Middle frontal gyrus (tissue), 1 donor: ENCODE measurements around the gene STYXL2.

Source experiments
- DNase-seq: peaks from one replicate; pipeline ENCODE4 v3.0.0-alpha.2; 2015; ENCODE audit warnings: low spot score; ENCODE audit errors: extremely low spot score

STYXL2 gene

DNA sequence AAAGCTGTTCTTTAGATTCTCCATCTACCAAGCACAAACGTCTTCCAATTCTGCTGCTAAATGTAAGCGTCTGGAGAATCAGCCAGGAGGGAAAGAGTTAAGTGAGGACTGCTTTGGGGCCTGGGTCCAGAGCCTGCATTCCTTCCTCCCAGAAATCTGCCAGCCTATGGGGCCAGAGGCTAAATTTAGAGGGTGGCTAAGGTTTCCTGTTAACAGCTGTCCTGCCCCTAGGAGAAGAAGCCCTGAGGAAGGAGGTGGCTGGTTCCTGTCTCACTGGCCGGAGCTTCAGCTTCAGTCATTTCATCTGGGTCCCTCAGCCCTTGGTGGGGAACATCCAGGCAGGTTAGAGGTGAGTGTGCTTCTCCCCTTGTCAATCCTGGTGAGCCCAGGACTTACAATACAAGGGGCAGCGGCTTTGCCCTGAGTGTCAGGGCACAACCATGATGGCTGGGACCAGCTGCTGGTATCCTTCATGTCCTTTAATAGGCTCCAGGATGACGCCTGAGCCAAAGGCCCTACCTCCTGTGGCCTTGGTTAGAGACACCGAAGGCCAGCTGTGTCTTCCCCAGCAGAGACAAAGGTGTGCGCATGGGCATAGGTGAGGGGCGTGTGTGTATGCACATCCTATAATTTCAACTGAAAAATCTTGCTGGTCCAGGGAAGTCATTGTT is at the start of gene STYXL2:
Gene STYXL2, plus strand, starts transcription at position 230 of the 671 bp plus-strand sequence. CDS start 775 bp downstream, outside the sequence.
- no peak for DNase-seq

DNA sequence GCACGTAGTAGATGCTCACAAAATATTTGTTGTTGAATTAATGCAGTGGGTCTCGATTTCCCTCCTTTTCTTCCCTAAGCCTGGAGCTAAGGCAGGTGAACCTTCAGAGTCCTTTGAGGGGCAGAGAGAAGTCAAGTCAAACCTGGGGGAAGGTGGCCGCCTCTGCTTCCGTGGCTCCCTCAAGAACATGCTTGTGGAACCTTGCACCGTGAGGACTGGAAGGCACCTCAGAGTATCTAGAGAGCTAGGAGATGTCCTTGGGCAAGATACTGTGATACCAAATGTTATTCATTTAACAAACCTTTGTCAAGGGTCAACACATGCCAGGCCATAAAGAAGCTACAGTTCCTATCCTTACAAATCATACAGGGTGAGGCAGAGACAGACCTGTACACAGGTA is 42.0 kb upstream of the STYXL2 start:
- no peak for DNase-seq

DNA sequence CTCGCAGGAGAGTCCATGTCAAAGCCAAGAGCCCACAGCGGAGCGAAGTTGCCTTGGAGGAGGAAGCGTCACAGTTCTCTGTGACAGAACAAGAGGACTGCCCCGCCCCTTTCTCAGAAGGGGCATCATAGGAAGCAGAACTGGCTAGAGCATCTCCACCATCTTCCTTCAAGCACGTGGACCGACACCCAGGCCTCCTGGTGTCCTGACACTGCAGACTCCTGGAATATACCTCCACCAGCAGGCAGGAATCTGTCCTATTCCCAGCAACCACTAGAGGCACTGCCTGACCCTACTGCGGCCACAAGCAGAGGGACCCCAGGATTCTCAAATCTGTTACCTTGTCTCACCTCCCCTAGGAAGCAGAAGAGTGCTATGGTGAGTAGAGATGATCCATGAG is 41.5 kb upstream of the STYXL2 start:
- DNase-seq = no peak

DNA sequence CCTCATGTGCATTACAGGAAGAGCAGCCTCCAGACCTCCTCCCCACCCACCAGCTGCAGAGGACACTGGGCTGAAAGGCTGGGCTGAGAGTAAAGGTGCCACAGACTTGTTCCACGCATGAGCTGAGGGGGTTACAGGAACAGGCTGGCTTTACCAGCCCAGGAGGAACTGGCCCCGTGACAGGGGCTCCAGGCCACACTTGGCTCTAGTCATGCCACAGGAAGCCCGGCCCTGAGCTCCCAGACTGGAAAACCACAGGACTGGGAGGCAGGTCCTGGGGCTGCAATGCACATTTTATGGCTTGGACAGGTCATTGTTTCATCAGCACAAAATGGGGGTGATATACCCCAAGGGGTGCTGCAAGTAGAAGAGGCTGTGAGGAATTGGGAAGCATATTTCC is 39.3 kb upstream of the STYXL2 start:
- DNase-seq = no peak

DNA sequence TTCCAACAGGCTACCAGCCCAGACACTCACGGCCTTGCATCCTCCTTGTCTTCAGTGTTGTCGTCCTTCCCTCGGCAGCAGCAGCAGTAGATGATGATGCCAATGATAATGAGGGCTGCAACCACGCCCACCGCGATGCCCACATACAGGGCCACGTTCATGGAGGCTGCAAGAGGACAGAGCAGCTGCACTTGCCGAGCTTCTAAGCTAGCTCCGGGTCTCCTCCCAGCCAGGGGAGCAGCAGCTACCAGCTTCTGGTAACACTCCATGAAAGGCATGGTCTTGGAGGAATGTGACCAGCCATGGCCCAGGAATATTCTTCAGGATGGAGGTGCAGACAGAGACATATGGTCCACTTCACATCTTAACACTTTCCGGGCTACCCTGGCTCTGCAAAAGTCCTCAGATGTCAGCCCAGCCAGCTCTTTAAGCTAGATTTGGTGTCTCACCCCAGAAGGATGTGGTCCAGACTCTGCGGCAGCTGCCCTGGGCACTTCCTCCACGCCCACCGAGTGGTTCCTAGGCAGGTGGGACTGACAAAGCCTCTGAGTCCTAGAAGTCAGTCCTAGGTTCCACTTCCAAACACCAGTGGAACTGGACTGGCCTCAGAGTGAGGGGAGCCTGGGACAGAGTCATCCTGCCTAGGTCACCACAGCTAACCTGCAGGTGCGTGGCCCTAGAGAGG is 38.8 kb upstream of the STYXL2 start:
- no peak for DNase-seq

DNA sequence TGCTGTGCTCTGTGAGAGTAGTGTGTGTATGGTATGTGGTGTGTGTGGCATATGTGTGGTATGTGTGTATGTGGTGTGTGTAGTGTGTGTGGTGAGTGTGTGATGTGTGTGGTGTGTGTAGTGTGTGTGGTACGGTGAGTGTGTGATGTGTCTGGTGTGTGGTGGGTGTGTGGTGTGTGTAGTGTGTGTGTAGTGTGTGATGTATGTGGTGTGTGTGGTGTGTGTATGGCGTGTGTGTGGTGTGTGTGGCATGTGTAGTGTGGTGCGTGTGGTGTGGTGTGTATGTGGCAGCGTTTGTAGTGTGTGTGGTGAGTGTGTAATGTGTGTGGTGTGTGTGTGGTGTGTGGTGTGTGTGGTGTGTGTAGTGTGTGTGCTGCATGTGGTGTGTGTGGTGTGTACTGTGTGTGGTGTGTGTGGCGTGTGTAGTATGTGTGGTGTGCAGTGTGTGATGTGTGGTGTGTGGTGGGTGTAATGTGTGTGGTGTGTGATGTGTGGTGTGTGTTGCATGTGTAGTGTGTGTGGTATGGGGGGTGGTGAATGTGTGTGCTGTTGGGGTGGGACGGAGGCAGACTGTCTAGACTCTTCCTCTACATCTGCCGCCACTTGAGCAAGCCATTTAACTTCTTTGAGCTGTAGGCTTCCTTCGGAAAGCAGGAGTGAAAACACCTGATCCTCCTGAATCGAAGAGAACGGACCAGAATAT is 37.2 kb upstream of the STYXL2 start:
- DNase-seq = no peak

DNA sequence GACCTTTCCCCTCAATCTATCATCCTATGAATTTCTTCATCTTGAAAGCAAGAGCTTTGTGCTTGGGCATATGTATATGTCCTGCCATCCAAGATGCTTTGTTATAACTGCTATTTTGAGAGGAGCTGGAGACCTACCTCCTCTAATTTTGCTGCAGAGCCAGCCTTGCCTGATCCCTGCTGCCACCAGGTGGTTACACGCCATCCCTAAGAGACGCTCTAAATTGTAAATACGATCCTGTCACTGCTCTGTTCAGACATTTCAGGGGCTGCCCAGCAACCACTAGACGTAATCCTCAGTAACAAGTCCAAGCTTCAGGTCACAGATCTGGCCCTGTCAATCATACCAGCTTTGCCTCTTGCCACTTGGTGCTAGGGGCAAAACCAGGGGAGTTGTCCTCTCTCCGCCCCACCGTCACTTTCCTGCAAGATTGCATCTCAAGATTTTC is 36.6 kb upstream of the STYXL2 start:
- DNase-seq = peak; percentile 50

DNA sequence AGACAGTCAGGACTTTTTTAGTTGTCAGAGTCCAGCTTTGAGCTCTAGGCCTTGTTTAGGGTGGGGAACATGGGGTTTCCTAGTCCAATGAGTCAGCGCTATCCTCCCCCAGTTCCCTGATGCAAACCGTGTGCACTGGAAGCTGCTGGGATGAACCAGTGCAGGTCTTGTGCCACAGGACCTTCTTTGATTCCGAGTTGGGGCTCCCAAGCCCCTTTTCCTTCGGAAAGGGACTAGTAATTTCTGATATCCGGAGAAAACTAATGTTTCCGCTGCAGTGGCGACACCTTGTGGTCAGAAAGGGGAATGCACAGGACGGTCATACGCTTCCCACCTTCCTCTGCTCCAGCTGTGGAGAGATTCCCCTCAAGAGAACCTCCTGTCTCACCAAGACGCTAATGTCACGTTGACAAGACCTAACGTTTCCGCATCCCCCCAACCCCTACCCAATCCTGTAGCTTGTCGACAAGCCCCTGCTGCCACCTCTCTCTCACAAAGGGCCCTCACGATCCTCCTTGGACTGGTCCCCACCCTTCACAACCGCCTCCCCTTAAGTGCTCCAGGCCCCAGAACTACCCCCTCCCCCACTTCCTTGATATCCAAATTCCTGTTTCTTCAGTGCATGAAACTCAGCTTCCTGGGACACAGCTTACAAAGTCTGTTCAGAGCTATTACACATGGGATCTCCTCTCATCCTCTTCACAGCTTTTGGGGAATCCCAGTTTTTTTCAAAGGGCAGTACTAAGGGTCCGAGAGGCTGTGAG is 34.6 kb upstream of the STYXL2 start:
- DNase-seq = peak; percentile 16

DNA sequence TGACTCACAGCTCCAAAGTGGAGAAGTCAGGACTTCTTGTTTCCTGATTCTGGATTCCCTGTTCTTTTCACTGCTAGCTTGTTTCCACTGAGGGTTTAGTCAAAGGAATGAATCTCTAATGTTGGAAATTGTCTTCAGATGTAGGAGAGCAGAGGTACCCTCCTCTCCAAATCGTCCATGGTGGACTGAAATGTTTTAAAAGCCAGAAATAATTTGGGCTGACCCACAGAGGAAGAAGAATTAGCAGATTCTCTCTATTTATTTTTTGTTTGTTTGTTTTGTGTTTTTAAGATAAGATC is 34.1 kb upstream of the STYXL2 start:
- no peak for DNase-seq

DNA sequence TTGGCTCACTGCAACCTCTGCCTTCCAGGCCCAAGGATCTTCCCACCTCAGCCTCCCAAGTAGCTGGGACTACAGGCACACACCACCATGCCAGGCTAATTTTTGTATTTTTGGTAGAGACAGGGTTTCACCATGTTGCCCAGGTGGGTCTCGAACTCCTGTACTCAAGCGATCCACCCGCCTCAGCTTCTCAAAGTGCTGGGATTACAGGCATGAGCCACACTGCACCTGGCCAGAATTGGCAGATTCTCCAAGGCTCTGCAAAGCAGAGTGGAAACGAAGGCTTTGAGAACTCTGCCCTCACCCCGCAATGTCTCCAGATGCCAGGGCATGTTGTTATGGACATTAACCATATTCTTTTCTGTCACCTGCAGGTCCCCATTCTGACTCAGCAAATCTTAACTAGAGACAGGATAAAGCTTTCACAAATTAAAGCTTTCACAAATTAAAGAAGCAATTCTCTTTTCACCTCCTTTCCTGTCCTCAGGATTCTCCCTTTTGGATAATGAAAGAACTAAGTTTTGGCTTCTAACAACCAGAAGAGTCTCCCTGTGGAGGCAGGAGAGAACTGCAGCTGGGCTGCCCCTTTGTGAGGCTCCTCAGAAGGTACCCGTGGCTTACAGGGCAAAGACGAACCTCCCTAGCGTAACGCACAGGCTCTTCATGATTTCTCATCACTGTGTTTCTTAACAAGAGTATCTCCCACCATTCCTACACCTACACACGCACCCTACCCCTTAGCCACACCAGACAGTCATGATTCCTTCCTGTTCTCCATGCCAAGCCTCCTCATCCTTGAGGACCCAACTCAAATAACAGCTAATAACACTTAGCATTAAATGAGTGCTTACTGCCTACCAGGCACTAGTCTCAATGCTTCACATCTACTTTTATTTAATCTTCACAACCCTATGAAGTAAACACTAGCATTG is 33.5 kb upstream of the STYXL2 start:
- DNase-seq = no peak

DNA sequence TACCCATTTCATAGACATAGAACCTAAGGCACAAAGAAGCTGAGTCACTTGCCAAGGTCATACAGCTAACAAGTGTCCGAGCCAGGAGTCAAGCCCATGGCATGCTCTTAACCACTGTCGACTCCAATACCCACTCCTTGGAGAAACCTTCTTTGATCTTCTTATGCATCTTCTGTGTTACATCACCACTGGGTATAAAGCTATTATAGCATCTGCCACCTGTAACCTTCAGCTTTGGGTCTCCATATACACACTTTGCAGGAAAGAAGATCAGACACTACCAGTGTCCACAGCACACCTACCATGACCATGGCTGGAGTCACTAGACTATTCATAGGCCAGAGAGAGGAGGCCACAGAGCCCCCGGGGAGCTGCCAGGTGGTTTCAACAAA is 32.8 kb upstream of the STYXL2 start:
- no peak for DNase-seq

DNA sequence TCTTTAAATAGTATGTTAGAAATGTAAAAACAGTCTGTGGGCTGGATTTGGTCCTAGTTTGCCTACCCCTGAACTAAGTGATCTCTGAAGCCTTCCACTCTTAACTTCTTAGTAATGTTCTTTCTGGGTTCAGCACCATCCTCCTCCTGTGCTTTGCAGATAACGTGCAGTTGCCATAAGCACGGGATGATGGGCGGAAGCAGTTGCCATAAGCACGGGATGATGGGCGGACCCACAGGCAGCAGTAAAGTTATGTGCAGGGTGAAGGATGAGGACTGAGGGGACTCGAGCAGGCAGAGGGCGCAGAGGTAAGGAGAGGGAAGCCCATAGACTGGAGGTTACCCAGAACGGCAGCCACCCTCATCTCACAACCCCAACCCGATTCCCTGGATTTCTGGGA is 29.3 kb upstream of the STYXL2 start:
- DNase-seq = no peak

DNA sequence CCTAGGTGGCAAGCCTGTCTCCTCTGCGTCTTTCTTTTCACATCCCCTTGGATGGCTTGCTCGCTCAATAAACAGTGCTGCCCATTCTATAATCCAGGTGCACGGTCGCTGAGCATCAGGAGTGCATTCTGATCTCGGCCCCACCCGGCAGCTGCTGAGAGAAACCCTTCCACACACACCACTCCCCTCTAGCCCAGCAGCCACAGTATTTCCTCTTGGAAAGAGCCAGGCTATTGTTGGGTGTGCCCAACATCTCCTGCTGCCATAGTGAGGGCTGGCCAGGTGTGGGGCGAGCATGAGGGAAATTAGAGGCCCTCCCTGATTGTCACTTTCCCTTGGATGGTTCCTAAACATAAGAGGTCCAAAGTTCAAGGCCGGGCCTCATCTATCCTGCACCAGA is 28.4 kb upstream of the STYXL2 start:
- no peak for DNase-seq

DNA sequence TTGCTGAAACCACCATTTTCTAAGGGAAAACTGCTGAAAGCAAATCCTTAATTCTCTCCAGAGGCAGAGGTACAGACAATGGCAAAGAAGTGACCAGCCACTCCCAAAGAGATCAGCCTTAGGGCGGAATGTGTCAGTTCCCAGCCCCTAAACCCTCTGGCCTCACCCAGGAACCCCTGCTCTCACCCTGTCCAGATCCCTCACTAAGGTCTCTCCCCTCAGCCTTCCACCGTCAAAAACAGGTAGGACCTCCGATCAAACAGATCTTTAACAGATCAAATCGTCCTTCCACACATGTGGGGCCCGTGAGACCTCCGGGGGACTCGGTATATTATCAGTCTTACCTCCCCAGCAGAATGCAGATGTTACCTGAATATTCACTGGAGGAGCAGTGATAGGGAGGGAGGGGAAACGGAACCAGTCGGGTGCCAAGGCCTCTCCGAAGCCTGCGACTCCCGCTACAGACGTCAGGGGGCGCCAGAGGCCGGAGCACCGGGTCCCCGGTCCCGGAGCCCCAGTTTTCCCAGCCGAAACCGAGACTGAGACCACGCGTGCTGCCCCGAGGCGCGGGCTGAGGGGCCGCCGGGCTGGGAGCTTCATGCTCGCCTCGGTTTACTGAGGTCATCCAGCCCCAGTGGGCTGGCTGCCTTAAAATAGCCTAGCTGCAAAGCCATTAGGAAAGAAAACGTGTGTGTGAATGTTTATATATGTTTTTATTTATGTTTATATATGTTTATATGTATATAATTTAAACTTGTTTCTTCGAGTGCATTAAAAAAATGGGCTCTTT is 27.3 kb upstream of the STYXL2 start:
- DNase-seq = peak; percentile 62

DNA sequence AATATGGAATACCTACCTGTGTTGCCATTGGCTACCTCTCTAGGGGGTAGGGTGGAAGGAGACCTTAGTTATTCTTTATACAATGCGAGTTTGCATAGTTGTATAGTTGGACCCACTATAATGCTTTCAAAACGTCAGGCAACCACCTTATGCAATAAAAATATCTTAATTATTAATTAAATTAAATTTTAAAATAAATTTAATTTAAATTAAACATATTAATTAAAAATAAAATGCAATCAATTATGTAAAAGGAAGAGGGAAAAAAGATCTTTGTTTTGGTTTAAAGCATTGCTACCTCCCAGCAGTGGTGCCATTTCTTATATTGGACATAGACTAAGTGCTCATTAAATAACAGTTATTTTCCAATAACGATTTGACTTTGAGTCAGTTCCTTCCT is 26.0 kb upstream of the STYXL2 start:
- no peak for DNase-seq

DNA sequence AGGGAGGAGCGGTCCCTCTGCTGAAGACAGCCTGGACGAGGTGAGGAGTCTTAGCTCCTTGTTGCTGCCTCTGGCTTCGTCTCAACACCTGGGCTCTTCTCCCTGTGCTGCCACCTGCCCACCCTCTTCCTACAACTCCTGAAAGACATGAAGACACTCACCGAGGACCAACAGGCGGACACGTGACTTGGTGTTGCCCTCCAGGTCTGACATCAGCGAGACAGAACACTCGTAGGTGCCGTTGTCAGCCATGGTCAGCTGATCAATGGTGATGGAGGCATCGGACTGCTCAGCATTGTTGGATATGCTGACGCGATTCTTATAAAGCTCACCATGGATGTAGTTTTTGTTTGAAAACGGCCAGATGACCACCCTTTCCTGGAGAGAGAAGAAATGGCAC is 25.1 kb upstream of the STYXL2 start:
- DNase-seq = no peak

DNA sequence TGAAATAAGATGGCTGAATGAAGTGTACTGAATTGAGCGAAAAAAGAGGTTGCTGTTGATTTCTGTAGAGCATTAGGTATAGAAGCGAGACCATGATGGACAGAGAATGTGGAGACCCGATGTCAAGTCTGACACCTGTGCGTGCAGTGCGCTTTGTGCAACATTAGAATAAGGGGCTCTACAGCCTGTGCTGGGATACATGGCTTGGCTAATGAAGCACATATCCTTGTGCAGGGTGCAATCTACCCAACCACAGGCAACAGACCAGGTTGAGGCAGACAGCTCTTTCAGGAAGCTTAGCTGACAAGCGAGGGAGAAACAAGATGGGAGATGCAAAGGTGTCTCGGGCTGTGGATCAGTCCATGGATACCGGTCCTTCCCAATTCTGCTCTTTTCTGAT is 22.6 kb upstream of the STYXL2 start:
- DNase-seq = no peak

DNA sequence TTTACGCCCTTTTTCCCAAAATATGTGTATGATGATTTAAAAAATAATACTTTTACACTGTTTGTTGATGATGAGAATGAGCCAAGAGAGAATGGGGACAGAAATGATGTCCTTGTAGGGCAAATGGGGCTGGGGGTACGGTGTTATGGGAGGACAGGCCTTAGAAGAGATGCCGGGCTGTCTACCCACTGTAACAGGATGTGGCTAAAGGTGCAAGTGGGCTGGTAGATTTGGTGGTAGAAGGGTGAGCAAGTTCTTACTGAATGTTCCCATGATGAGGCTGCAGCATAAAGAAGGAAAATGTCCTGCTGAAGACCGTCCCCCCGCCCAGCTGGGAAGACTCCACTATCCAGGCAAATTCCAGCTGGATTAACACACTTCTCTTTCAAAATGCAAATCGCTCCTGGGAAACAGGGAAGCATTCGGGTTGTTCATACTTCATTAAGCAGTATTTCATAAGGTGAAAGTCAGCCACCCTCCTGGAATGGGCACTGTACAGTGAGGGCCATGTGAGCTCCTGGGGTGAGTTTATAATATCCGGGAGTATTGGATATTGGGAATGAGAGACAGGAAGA is 17.7 kb upstream of the STYXL2 start:
- no peak for DNase-seq

DNA sequence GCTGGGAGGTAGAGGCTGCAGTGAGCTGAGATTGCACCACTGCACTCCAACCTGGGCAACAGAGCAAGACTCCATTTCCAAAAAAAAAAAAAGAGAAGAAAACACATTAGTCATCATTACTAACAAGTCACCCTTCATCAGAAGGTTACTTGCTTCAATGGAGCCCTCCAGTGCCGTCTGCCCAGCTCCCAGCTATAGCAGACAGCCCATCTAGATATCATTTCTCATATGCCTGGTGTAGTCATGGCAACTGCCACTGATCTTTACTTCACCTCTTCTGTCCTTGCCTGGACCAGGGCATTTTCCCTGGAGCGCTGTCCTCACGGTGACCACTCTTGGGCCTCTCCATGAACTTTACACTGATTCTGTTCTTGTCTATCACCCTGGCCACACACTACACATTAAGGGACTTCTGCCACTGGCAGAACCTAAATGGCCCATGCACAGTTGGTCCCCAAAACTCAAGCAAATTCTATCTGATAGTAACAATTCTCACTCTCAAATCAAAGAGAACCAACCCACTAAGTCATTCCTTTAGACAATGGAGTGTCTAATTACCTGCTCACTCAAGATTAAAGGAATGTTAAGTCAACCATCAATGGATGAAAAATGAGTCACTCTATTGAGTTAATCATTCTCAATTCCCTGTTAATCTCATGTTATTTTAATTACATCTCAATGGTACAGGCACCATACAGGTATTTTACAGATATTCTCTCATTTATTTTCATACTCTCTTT is 16.6 kb upstream of the STYXL2 start:
- DNase-seq = no peak
